Large intestine (tissue), 3 donors: ENCODE measurements around the gene RBM33. TPM values are rescaled to one million over a fixed set of nuclear protein-coding genes. Genes with fewer than 3 reads are reported as not detected.

Experiments
- DNase-seq, 2 donors: peaks; one replicate each; pipeline versions ENCODE4 v3.0.0 to v3.0.0-alpha.2; 2013
- H3K27ac ChIP-seq: one replicate; pipeline ENCODE4 v1.5.1; 2013; ENCODE audit warnings: low read length
- H3K27me3 ChIP-seq: 2 replicates; pipeline ENCODE4 v1.6.1; 2013; ENCODE audit warnings: low read length; ENCODE audit not compliant: control insufficient read depth, insufficient read depth
- H3K36me3 ChIP-seq: 2 replicates; pipeline ENCODE4 v1.6.1; 2013; ENCODE audit warnings: low read length; ENCODE audit not compliant: control insufficient read depth, insufficient read depth
- H3K4me1 ChIP-seq: one replicate; pipeline ENCODE4 v1.6.1; 2013; ENCODE audit warnings: low read length; ENCODE audit not compliant: control insufficient read depth, insufficient read depth
- H3K4me3 ChIP-seq: one replicate; pipeline ENCODE4 v1.5.1; 2013; ENCODE audit warnings: low read length
- H3K9me3 ChIP-seq: one replicate; pipeline ENCODE4 v1.6.1; 2013; ENCODE audit warnings: mild to moderate bottlenecking, low read depth, low read length, moderate library complexity; ENCODE audit not compliant: control insufficient read depth
- WGBS: methylation state at CpG from one replicate; pipeline ENCODE4 v1.1.5; 2013; ENCODE audit warnings: low lambda C conversion rate; ENCODE audit not compliant: insufficient coverage; 5-methylcytosine and 5-hydroxymethylcytosine counted together
- polyA plus RNA-seq: library from polyadenylated mRNA; unstranded; fragments of 120-200 nt; gene quantifications from one replicate; pipeline ENCODE4 v1.2.1, GENCODE V29; 2013

RBM33 gene
- polyA plus RNA-seq, 1 donor: 42.8 TPM

DNA sequence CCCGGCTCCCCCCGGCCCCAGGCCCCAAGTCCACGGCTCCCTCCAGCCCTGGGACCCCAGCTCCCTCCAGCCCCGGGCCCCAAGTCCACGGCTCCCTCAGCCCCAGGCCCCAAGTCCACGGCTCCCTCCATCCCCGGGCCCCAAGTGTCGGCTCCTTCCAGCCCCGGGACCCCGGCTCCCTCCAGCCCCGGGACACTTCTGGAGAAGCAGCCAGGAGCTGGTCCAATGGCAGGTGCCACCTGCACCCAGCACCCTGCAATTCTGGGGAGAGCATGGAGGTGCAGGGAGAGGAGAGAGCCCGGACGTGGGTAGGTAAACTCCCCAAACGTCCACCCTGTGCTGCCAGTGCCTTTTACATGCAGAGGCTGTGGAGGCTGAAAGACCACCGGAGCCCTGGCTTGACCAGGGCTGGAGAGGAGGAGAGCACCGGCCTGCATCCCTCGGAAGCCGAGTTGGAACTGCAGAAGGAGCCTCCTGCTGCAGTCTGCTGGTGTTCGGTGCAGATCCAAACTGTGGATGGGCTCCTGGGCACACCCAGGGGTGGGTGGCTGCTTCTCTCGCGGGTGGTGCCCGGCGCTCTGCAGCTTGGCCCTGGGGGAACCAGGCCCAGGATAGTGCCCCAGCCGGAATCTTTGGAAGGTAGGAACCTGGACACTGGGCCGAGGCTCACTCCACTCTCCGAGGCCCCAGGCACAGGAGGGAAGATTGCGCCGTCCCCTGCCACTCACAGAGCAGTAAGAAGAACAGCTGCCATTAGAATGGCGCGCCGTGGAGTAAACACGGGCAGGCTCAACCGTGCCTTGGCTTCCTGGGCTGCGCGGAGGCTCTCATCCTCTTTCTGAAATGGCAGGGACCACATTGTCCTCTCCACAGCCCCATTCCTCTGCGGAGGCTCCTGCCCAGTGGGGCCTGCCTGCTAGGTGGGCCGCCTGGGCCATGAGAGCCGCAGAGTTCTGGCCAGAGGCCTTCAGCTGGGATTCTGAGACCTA is 153.1 kb downstream of the RBM33 start:
- Histone ChIP-seq H3K4me3 (no peak overlapping the region), H3K36me3 (no peaks in the 10 kb centered on the region), H3K4me1 (peaks cover 8% of the 10 kb centered on the region), H3K27ac (no peak overlapping the region), H3K9me3 (peaks cover 3% of the 10 kb centered on the region), H3K27me3 (peaks cover 35% of the 10 kb centered on the region)
- DNase-seq: no peak
- no CpG with 5 or more reads among the region's 38 CpGs for WGBS

DNA sequence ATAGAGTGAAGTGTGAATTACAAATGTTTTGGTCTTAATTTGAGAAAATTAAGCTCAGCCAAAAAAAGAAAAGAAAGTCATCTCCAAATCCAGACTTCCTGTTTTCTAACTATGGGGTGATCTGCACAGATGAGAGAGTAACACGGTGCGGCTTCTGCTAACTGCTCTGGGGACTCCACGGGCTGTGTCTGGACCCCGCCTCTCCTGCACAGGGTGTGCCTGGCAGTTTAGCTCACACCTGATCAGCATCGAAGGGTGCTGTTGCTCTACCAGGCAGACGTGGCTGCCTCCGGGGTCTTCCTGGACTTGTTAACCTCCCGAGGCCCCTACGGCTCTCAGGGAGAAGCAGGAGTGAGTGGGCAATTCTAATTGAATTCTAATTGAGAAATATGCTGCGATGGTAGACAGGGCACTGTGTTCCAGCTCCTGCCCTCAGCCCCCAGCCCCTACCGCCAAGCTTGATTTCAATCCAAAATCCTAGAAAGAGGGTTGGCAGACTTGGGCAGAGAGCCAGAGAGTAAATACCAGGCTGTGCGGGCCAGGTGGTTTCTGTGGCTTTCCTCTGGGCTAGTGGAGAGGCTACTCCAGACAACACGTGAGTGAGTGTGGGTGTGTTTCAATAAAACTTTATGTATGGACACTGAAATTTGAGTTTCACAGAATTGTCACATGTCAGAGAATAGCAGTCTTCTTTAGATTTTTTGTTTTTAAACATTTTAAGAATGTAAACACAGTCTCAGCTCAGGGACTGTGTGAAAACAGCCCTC is 154.4 kb downstream of the RBM33 start:
- Histone ChIP-seq H3K9me3 (peaks cover 6% of the 10 kb centered on the region), H3K27me3 (peaks cover 42% of the 10 kb centered on the region), H3K4me3 (no peak overlapping the region), H3K36me3 (no peaks in the 10 kb centered on the region), H3K27ac (no peak overlapping the region), H3K4me1 (peaks cover 8% of the 10 kb centered on the region)
- no peak for DNase-seq
- WGBS: no CpG with 5 or more reads among the region's 13 CpGs

DNA sequence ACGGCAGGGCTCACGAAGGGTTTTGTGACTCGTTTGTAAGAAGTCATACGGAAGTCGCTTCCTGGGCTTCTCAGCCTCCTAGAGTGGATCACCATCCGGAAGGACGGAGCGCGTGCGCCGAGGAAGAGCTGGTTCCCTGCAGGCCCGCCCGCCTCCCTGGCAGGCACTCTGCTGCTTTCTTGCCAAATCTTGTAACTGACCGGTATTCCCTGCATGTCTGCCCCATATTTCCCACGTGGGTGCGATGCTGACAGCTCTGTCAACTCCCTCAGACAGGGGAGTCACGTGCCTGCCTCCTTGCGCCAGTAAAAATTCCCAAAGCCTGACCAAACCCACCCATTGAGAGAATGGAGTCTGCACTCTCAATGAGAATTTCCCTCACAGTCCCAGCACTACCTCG is 155.1 kb downstream of the RBM33 start:
- Histone ChIP-seq H3K27me3 (peaks cover 46% of the 10 kb centered on the region), H3K4me3 (no peak overlapping the region), H3K36me3 (no peaks in the 10 kb centered on the region), H3K9me3 (peaks cover 7% of the 10 kb centered on the region), H3K4me1 (peaks cover 11% of the 10 kb centered on the region), H3K27ac (no peak overlapping the region)
- no peak for DNase-seq
- no CpG with 5 or more reads among the region's 19 CpGs for WGBS

DNA sequence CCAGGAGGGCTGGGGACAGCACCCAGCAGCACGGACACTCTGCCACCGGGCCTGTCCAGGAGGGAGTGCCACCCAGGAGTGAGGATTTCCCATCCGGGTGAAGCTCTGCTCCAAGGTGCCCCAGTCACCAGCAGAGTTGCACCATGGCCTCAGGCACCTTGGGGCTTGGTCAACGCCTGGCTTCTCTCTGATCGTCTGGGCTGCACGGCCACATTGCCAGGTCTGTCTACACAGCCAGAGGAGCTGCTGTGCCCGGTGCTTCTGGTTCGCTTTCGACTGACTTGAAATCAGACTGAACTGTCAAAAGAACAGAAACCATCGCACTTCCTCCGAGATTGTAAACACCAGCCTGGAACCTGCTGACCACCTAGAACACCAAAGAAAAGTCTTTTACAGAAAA is 155.8 kb downstream of the RBM33 start:
- H3K4me3 ChIP-seq: no peak overlapping the region
- H3K27ac ChIP-seq: no peak overlapping the region
- peaks cover 12% of the 10 kb centered on the region for H3K4me1 ChIP-seq
- no peaks in the 10 kb centered on the region for H3K36me3 ChIP-seq
- no CpG with 5 or more reads among the region's 11 CpGs for WGBS
- H3K27me3 ChIP-seq: peaks cover 49% of the 10 kb centered on the region
- no peak for DNase-seq
- H3K9me3 ChIP-seq: peaks cover 8% of the 10 kb centered on the region

DNA sequence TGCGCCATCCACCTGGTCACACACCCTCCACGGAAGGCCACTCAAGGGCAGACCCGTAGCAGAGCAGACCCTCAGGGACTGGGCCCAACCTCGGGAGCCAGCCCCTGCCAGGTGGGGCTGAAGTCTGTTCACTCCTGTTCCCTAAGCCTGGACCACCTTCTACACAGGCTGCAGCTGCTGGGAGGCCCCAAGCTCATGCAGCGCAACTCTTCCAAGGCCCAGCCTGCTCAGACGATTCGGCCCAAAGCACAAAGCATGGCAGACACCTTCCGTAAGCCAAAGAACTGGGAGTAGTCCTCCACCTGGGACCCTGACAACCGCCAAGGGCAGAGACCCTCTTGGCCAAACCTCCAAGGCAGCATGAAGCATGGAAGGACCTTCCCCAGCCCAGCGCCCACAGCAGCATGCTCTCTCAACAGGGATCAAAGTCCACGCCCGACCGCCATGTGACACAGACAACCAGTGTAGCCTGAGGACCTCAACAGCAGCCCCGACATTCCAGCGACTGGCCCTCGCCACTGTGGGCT is 156.3 kb downstream of the RBM33 start:
- peaks cover 16% of the 10 kb centered on the region for H3K4me1 ChIP-seq
- no peak overlapping the region for H3K4me3 ChIP-seq
- H3K9me3 ChIP-seq: peaks cover 13% of the 10 kb centered on the region
- DNase-seq: peak in 1 of 2 donors; percentile 36
- no peaks in the 10 kb centered on the region for H3K36me3 ChIP-seq
- WGBS: no CpG with 5 or more reads among the region's 16 CpGs
- H3K27ac ChIP-seq: no peak overlapping the region
- peaks cover 53% of the 10 kb centered on the region for H3K27me3 ChIP-seq

DNA sequence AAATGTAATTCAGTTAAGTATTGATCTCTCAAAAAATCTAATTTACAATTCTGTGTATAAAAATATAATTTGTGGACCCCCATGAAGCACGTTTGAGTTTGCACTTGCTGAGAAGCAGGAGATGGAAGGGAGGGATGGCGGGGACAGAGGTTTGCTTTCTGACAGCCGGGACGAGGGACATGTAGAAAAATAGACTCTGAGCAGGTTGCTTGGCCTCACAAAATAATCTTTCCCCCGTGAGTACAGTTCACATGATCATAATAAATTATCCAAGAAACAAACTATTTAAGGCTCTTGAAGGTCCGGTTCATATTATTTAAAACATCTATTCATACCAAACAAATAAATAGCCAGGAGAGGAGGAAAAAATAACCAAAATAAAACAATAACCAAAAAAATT is 157.8 kb downstream of the RBM33 start:
- Histone ChIP-seq H3K4me3 (no peak overlapping the region), H3K27ac (no peak overlapping the region), H3K36me3 (no peaks in the 10 kb centered on the region), H3K9me3 (peaks cover 20% of the 10 kb centered on the region), H3K27me3 (peaks cover 59% of the 10 kb centered on the region), H3K4me1 (peaks cover 19% of the 10 kb centered on the region)
- DNase-seq: no peak
- WGBS: 76% methylated on average over 3 of the region's 6 CpGs

DNA sequence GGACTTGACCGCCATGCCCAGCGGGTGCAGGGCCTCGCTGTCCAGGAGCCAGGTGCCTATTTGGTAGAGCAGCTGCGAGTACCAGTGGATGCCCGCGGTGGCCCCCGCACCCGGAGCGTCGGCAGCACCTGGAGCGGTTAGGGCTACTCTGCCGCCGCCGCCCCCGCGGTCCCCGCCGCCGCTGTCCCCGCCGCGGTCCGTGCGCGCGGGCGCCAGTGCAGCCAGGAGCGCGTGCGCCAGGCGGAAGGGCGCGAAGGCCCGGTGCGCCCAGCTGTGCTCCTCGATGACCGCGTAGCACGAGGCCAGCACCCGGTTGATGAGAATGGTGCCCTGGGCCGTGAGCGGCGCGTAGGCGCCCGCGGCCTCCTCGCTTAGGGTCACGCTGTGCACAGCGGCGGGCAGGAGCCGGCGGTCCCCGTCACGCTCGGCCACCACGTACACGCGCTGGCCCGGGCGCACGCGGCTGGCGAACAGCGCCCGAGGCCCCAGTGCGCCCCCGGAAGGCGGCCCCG is 158.5 kb downstream of the RBM33 start:
- DNase-seq: no peak
- H3K9me3 ChIP-seq: peaks cover 20% of the 10 kb centered on the region
- peaks cover 26% of the 10 kb centered on the region for H3K4me1 ChIP-seq
- H3K27ac ChIP-seq: no peak overlapping the region
- no CpG with 5 or more reads among the region's 70 CpGs for WGBS
- H3K27me3 ChIP-seq: peaks cover 64% of the 10 kb centered on the region
- H3K36me3 ChIP-seq: no peaks in the 10 kb centered on the region
- H3K4me3 ChIP-seq: no peak overlapping the region

DNA sequence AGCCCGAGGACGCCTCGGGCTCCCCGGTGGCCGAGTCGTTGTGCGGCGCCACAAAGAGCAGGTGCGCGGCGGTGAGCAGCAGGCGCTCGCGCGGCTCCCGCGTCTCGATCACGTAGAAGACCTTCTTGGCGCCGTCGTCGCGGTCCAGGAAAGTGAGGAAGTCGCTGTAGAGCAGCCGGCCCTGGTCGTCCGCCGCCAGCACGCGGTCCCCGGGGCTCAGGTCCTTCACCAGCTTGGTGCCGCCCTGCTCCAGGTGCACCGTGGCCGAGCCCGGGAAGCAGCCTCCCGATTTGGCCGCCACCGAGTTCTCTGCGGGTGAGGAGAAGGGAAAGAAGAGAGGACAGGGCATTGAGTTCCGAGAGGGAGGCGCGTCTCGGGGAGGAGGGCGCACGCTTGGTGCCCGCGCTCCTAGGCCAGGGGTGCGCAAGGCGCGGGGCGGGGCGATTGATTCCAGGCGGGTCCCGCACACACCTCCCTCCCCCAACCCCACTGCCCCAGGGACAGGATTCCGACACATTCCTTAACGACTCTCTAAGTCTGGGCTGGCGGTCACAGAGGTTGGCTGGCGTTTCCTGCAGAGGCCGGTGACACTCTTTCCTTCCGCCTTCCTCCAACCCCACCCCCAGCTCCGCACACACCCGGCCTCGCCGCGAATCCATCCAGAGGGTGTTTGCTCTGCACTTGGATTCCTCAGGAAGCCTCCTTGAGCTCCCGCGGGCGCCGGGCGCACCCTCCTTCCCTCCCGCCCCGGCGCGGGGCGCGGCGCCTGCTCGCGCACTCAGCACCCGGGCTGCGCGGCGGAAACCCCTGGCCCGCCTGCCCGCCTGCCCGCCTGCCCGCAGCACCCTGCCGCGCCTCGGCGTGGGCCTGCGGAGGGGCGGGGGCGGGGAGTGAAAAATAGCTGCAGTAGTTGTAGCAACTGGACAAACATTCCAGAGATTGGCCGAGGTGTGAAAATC is 159.2 kb downstream of the RBM33 start:
- WGBS: no CpG with 5 or more reads among the region's 96 CpGs
- peak; percentile 42 to 81 for DNase-seq
- no peaks in the 10 kb centered on the region for H3K36me3 ChIP-seq
- H3K4me1 ChIP-seq: peaks cover 26% of the 10 kb centered on the region
- H3K27ac ChIP-seq: no peak overlapping the region
- H3K27me3 ChIP-seq: peaks cover 70% of the 10 kb centered on the region
- H3K4me3 ChIP-seq: peak overlapping the region; percentile 32
- H3K9me3 ChIP-seq: peaks cover 20% of the 10 kb centered on the region

DNA sequence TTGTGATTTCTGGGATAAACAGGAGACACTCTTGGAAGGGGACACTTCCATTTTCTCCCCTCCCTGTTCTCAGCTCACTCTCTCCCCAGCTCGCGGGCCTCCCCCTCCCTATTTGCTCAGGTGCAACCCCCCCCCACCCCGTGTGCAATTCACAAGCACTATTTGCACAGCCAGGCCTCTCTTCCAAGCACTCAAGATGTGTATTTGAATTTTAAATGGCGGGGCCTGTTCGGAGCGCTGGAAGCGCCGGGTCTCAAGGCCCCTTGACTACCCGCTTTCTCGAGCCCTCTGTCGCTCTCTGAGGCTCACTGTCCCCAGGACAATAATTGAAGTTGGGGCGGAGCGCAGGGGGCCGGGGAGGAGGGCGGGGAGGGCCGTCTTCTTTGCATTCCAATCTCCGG is 160.0 kb downstream of the RBM33 start:
- peaks cover 20% of the 10 kb centered on the region for H3K9me3 ChIP-seq
- H3K4me3 ChIP-seq: peak overlapping the region; percentile 3
- WGBS: no CpG with 5 or more reads among the region's 17 CpGs
- no peak overlapping the region for H3K27ac ChIP-seq
- peak in 1 of 2 donors; percentile 30 for DNase-seq
- peaks cover 26% of the 10 kb centered on the region for H3K4me1 ChIP-seq
- no peaks in the 10 kb centered on the region for H3K36me3 ChIP-seq
- peaks cover 75% of the 10 kb centered on the region for H3K27me3 ChIP-seq
